Endothelial cell of umbilical vein (primary cell): ENCODE results near the gene RO60. TPM values are rescaled to one million over a fixed set of nuclear protein-coding genes. Genes with fewer than 3 reads are reported as not detected.

Experiments
- BruUV-seq: library from RNA; stranded (reverse); fragments of 400-500 nt; replicated peaks from 2 replicates; lab custom pipeline; 2021; lab: Mats Ljungman, UMichigan
- CTCF ChIA-PET: fragments of 300-600, 350-600 bp; sonication (Branson Sonifier 250); formaldehyde crosslinking; loops from one replicate; lab custom pipeline; 2021; ENCODE audit warnings: antibody characterized with exemption, inconsistent platforms; lab: Charles Lee
- POLR2A ChIA-PET: fragments of 300-600, 350-600 bp; sonication (Branson Sonifier 250); formaldehyde crosslinking; loops from one replicate; lab custom pipeline; 2021; ENCODE audit warnings: antibody characterized with exemption, inconsistent platforms; lab: Charles Lee
- DNase-seq: peaks from one replicate; pipeline ENCODE4 v3.0.0-alpha.2; 2011; ENCODE audit warnings: low read depth, low spot score
- FAIRE-seq: peaks from 2 replicates; lab custom pipeline; 2011; peaks lifted over from hg19 to GRCh38; lab: Jason Lieb, UNC
- H2AFZ ChIP-seq: 2 replicates; pipeline ENCODE4 v1.6.0; 2012; ENCODE audit warnings: low read depth, low read length, control low read depth, inconsistent platforms
- H3K27ac ChIP-seq: 2 replicates; pipeline ENCODE4 v1.5.1; 2011; ENCODE audit warnings: low read depth, mild to moderate bottlenecking, control low read depth, low read length, moderate library complexity; ENCODE audit not compliant: insufficient read depth
- H3K27me3 ChIP-seq, 2 experiments: 2 replicates each; pipeline versions ENCODE4 v1.6.0 to v1.6.1; 2011; ENCODE audit warnings: low read length in 2 of 2, mixed read lengths in 1 of 2; ENCODE audit not compliant: control insufficient read depth in 2 of 2, insufficient read depth in 2 of 2
- H3K36me3 ChIP-seq, 2 experiments: 2 replicates in 1 of 2; 3 replicates in 1 of 2; pipeline ENCODE4 v1.5.1; 2011; ENCODE audit warnings: low read length in 2 of 2, mild to moderate bottlenecking in 1 of 2, moderate library complexity in 1 of 2; ENCODE audit not compliant: control insufficient read depth in 2 of 2, insufficient read depth in 2 of 2; ENCODE audit errors: extremely low read depth in 1 of 2
- H3K4me1 ChIP-seq: 3 replicates; pipeline ENCODE4 v1.5.1; 2011; ENCODE audit warnings: mild to moderate bottlenecking, low read length; ENCODE audit not compliant: control insufficient read depth, insufficient read depth; ENCODE audit errors: extremely low read depth
- H3K4me2 ChIP-seq: 2 replicates; pipeline ENCODE4 v1.6.1; 2011; ENCODE audit warnings: low read length, control low read depth, mixed read lengths; ENCODE audit not compliant: insufficient read depth
- H3K4me3 ChIP-seq, 3 experiments: fragments of 200-600 bp in 1 of 3; sonication (generic), shearing (Covaris generic) in 1 of 3; replicated peaks in 1 of 3; 2 replicates each; pipeline ENCODE4 v1.5.1; 2011 to 2016; ENCODE audit warnings: control low read depth in 3 of 3, low read length in 3 of 3, mild to moderate bottlenecking in 2 of 3, inconsistent platforms in 1 of 3, low read depth in 1 of 3, moderate library complexity in 1 of 3; ENCODE audit not compliant: insufficient read depth in 1 of 3
- H3K79me2 ChIP-seq: 2 replicates; pipeline ENCODE4 v1.6.0; 2012; ENCODE audit warnings: low read length, inconsistent platforms; ENCODE audit not compliant: control insufficient read depth, insufficient read depth
- H3K9ac ChIP-seq: replicated peaks from 2 replicates; pipeline ENCODE3; 2011; ENCODE audit warnings: low read length, control low read depth; ENCODE audit not compliant: insufficient read depth; ENCODE audit errors: extremely low read depth
- H3K9me1 ChIP-seq: replicated peaks from 3 replicates; pipeline ENCODE4 v1.6.0; 2011; ENCODE audit warnings: mild to moderate bottlenecking, low read length; ENCODE audit not compliant: control insufficient read depth, insufficient read depth; ENCODE audit errors: extremely low read depth
- H3K9me3 ChIP-seq: replicated peaks from 2 replicates; pipeline ENCODE4 v1.5.1; 2012; ENCODE audit warnings: low read length, inconsistent platforms; ENCODE audit not compliant: control insufficient read depth, insufficient read depth
- H4K20me1 ChIP-seq: replicated peaks from 2 replicates; pipeline ENCODE3; 2011; ENCODE audit warnings: mild to moderate bottlenecking, low read length; ENCODE audit not compliant: control insufficient read depth, insufficient read depth; ENCODE audit errors: extremely low read depth
- CTCF ChIP-seq, 2 donors: IDR thresholded peaks; 1 replicate in 1 of 2; 2 replicates in 1 of 2; pipeline ENCODE4 v1.5.1; 2011; ENCODE audit warnings: low read length in 2 of 2, mild to moderate bottlenecking in 2 of 2, moderate library complexity in 2 of 2, control low read depth in 1 of 2, inconsistent platforms in 1 of 2, low read depth in 1 of 2; ENCODE audit not compliant: insufficient read depth in 1 of 2; ENCODE audit errors: extremely low read depth in 1 of 2
- EZH2 ChIP-seq: IDR thresholded peaks from 2 replicates; pipeline ENCODE4 v1.6.1; 2012; ENCODE audit warnings: borderline replicate concordance, low read depth, mild to moderate bottlenecking, moderate library complexity, low read length, inconsistent platforms; ENCODE audit not compliant: severe bottlenecking
- FOS ChIP-seq: IDR thresholded peaks from 2 replicates; pipeline ENCODE4 v1.6.1; 2011; ENCODE audit warnings: mild to moderate bottlenecking, low read length, moderate library complexity, borderline replicate concordance; ENCODE audit not compliant: insufficient read depth
- GATA2 ChIP-seq: IDR thresholded peaks from 2 replicates; pipeline ENCODE4 v1.7.0; 2011; ENCODE audit warnings: low read depth, mild to moderate bottlenecking, moderate library complexity, mixed read lengths, low read length; ENCODE audit not compliant: insufficient read length, insufficient read depth
- JUN ChIP-seq: IDR thresholded peaks from 2 replicates; pipeline ENCODE4 v1.6.1; 2011; ENCODE audit warnings: borderline replicate concordance, low read depth; ENCODE audit not compliant: insufficient read length, insufficient read depth
- MAX ChIP-seq: IDR thresholded peaks from 2 replicates; pipeline ENCODE4 v1.6.1; 2011; ENCODE audit not compliant: insufficient read depth, insufficient read length
- MYC ChIP-seq: IDR thresholded peaks from one replicate; pipeline ENCODE4 v1.6.1; 2011; ENCODE audit warnings: mild to moderate bottlenecking, low read depth, low read length
- POLR2A ChIP-seq: IDR thresholded peaks from 2 replicates; pipeline ENCODE4 v1.6.1; 2012; ENCODE audit warnings: low read depth, mild to moderate bottlenecking, control low read depth, low read length
- POLR2AphosphoS5 ChIP-seq: IDR thresholded peaks from 2 replicates; pipeline ENCODE4 v1.6.1; 2012; ENCODE audit warnings: low read depth, mild to moderate bottlenecking, control low read depth, low read length, moderate library complexity; ENCODE audit not compliant: insufficient read depth
- dilution Hi-C: fragments of 300-500 bp; cut with MboI; formaldehyde crosslinking; loops from one replicate; pipeline ENCODE4 v1.15.0; 2019; ENCODE audit warnings: low sequenced_read_pairs; ENCODE audit not compliant: extremely low pct_ligation_motif_present
- intact Hi-C: fragments of 100-400 bp; cut with micrococcal nuclease; formaldehyde crosslinking; loops from one replicate; pipeline ENCODE4 v1.10.0; 2022
- polyA plus RNA-seq, 4 experiments: library from polyadenylated mRNA; depleted of rRNA in 3 of 4; stranded (reverse) in 3 of 4; unstranded in 1 of 4; fragments of >200 nt; gene quantifications; 2 replicates each; pipeline versions ENCODE4 v1.2.1 to v1.2.3, GENCODE V29; 2011 to 2012; ENCODE audit warnings: missing spikeins in 1 of 4
- total RNA-seq: library from RNA; stranded (reverse); gene quantifications from 2 replicates; pipeline ENCODE4 v1.2.3, GENCODE V29; 2021

Gene RO60
- total and polyA plus RNA-seq, 2 donors (not counting 3 experiments of a cell fraction or from before 2014, with no cell fraction given): 11.1 to 60.3 TPM

GRCh38 chr1:193104502-193104906 lies 45.1 kb downstream of the RO60 start:
- no peaks in the 10 kb centered on the region for H4K20me1 ChIP-seq
- peaks cover 2 to 3% of the 10 kb centered on the region in 2 experiments for H3K36me3 ChIP-seq
- peak overlapping the region; percentile 88 for H3K4me2 ChIP-seq
- ChIA-PET POLR2A (interaction anchor here (1.6 kb wide), 1 partner anchor 46 kb away, joined by 5 read pairs; the partner anchor contains the start of genes RO60 and UCHL5), CTCF (interaction anchor here (1.0 to 3.5 kb wide), 9 partner anchors 11 to 630 kb away, joined by 3 to 49 read pairs (median 6); partner anchors contain the start of genes CDC73, RO60 and UCHL5)
- no peaks in the 10 kb centered on the region for H3K27me3 ChIP-seq
- peak; percentile 71 for FAIRE-seq
- H3K4me1 ChIP-seq: peaks cover 15% of the 10 kb centered on the region
- BruUV-seq: TSS peak; percentile 35
- TF ChIP-seq MYC: no peak
- peak; percentile 58 for TF ChIP-seq GATA2
- dilution Hi-C loops (no loop called here), intact Hi-C loops (loop anchor here (1.0 kb wide), 1 partner anchor 296 kb away; no protein-coding TSS in a partner anchor)
- no peaks in the 10 kb centered on the region for H3K9me1 ChIP-seq
- peaks cover 22% of the 10 kb centered on the region for H3K79me2 ChIP-seq
- peak overlapping the region; percentile 84 for H3K9ac ChIP-seq
- H3K27ac ChIP-seq: peak overlapping the region; percentile 69
- DNase-seq: no peak
- H3K4me3 ChIP-seq: peak overlapping the region; percentile 58 to 96 (median 93)
- H2AFZ ChIP-seq: peak overlapping the region; percentile 87
- no peaks in the 10 kb centered on the region for H3K9me3 ChIP-seq

GRCh38 chr1:193104907-193105820 lies 45.8 kb downstream of the RO60 start, which contains the start of gene GLRX2:
TSS of gene GLRX2 (minus strand) at chr1:193105414. CDS start at chr1:193105382, 32 bp downstream.
- Histone ChIP-seq H3K4me3 (peak within 1 kb of the TSS; percentile 58 to 96 (median 93)), H3K27ac (peak within 1 kb of the TSS; percentile 69), H3K9me3 (no peaks in the 10 kb centered on the region), H3K36me3 (no peaks in the 10 kb centered on the region), H3K27me3 (no peaks in the 10 kb centered on the region), H3K9ac (peak within 1 kb of the TSS; percentile 84), H3K4me1 (peaks cover 15% of the 10 kb centered on the region), H3K9me1 (no peaks in the 10 kb centered on the region), H2AFZ (peak within 1 kb of the TSS; percentile 87), H3K79me2 (peaks cover 22% of the 10 kb centered on the region), H3K4me2 (peak within 1 kb of the TSS; percentile 88), H4K20me1 (no peaks in the 10 kb centered on the region)
- POLR2A ChIA-PET: interaction anchor here (0.7 to 1.6 kb wide), 4 partner anchors 10 to 298 kb away, joined by 3 to 5 read pairs (median 4); partner anchors contain the start of genes CDC73, RO60 and UCHL5
- FAIRE-seq: peak; percentile 80
- no TSS peak for BruUV-seq
- intact Hi-C loops: loop anchor here (1.0 kb wide), 3 partner anchors 16 to 297 kb away; partner anchors contain the start of genes RO60 and UCHL5
- CTCF ChIA-PET: interaction anchor here (1.0 to 3.5 kb wide), 10 partner anchors 11 to 631 kb away, joined by 3 to 49 read pairs (median 6); partner anchors contain the start of genes CDC73, RO60 and UCHL5
- dilution Hi-C loops: no loop called here
- TF ChIP-seq FOS: peak; percentile 40
- no peak for TF ChIP-seq JUN
- TF ChIP-seq MAX: peak; percentile 35
- peak; percentile 94 for TF ChIP-seq POLR2AphosphoS5
- peak; percentile 94 for TF ChIP-seq POLR2A
- TF ChIP-seq MYC: no peak
- TF ChIP-seq CTCF (IDR thresholded peaks at IDR 0.05; ENCODE audit: extremely low read depth in 1 of 2, insufficient read depth in 1 of 2, low read depth in 1 of 2, low read length in 2 of 2): no peak
- no peak for TF ChIP-seq EZH2
- TF ChIP-seq GATA2: no peak
- DNase-seq: peak; percentile 90
